Measurements from ENCODE around the gene CBARP. TPM values are rescaled to one million over a fixed set of nuclear protein-coding genes. Genes with fewer than 3 reads are reported as not detected.

CBARP gene
- polyA plus RNA-seq, 1 donor from 2014 or later = 18.2 TPM

DNA sequence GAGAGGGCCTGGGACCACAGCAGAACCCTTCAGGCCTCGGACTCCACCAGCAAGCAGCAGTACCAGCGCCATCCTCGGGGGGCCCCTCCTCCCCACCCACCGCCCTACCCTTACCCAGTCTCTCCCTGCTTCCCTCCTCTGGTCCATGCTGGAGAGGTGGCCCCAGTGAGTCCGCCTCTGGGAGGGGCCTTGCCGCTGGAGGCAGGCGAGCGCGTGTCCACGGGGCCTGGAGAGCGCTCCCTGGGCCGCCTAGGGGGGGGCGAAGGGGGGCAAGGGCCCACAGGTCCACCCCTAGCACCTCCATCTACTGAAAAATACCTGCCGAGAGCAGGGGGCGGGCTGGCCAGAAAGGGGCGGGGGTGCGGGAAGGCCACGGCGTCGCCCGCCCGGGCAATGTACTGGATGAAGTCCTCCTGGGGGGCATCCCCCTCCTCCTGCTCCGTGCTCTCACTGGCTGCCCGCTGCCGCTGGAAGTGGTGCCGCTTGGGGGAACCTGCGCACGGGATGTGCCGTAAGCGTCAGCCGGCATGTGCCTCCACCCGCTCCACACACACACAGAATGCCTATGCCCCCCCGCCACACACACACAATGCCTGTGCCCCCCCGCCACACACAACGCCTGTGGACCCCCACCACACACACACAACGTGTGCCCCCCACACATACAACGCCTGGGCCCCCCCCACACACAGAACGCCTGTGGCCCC, 6.9 kb downstream of the CBARP start:
- H3K79me2 ChIP-seq (replicated peaks; ENCODE audit: insufficient read depth, low read length) = peaks cover 7% of the 10 kb centered on the region
- H3K36me3 ChIP-seq (ENCODE audit: insufficient read depth, low read length) = no peaks in the 10 kb centered on the region
- H4K20me1 ChIP-seq (ENCODE audit: insufficient read depth) = no peaks in the 10 kb centered on the region
- H3F3A ChIP-seq (ENCODE audit: insufficient read depth, low read length, poor library complexity, severe bottlenecking) = no peaks in the 10 kb centered on the region
- no peak for TF ChIP-seq TAF1 (IDR thresholded peaks at IDR 0.05; ENCODE audit: low read depth)
- TF ChIP-seq RAD21 (conservative IDR thresholded peaks at IDR 0.05) = no peak
- TF ChIP-seq REST (IDR thresholded peaks at IDR 0.05; ENCODE audit: borderline replicate concordance) = no peak
- TF ChIP-seq MXI1 (conservative IDR thresholded peaks at IDR 0.05; ENCODE audit: poor library complexity, severe bottlenecking) = no peak
- TF ChIP-seq, protein P1, sequence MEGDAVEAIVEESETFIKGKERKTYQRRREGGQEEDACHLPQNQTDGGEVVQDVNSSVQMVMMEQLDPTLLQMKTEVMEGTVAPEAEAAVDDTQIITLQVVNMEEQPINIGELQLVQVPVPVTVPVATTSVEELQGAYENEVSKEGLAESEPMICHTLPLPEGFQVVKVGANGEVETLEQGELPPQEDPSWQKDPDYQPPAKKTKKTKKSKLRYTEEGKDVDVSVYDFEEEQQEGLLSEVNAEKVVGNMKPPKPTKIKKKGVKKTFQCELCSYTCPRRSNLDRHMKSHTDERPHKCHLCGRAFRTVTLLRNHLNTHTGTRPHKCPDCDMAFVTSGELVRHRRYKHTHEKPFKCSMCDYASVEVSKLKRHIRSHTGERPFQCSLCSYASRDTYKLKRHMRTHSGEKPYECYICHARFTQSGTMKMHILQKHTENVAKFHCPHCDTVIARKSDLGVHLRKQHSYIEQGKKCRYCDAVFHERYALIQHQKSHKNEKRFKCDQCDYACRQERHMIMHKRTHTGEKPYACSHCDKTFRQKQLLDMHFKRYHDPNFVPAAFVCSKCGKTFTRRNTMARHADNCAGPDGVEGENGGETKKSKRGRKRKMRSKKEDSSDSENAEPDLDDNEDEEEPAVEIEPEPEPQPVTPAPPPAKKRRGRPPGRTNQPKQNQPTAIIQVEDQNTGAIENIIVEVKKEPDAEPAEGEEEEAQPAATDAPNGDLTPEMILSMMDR (IDR thresholded peaks at IDR 0.05; ENCODE audit: poor library complexity, severe bottlenecking) = no peak
- no peak for TF ChIP-seq SMC3 (conservative IDR thresholded peaks at IDR 0.05; ENCODE audit: poor library complexity)
- TF ChIP-seq EP300 (conservative IDR thresholded peaks at IDR 0.05; ENCODE audit: poor library complexity, severe bottlenecking) = no peak
- no peak for TF ChIP-seq POLR2AphosphoS5 (IDR thresholded peaks at IDR 0.05)
- TF ChIP-seq EZH2 (IDR thresholded peaks at IDR 0.05; ENCODE audit: borderline replicate concordance, insufficient read depth, low read length, poor library complexity, severe bottlenecking) = no peak
- no peak overlapping the region for H3K9ac ChIP-seq (ENCODE audit: low read length)
- H3K27ac ChIP-seq (ENCODE audit: low read length) = no peak overlapping the region
- no peak overlapping the region for H2AFZ ChIP-seq (ENCODE audit: low read depth, low read length)
- no peaks in the 10 kb centered on the region for H3K9me2 ChIP-seq (ENCODE audit: insufficient read depth, low read length)
- no peaks in the 10 kb centered on the region for H3K27me3 ChIP-seq (ENCODE audit: insufficient read depth, low read depth, low read length)
- H3K9me3 ChIP-seq (ENCODE audit: low read length) = no peaks in the 10 kb centered on the region
- H3K4me2 ChIP-seq (ENCODE audit: low read length) = no peak overlapping the region
- H3K4me3 ChIP-seq (ENCODE audit: low read length) = no peak overlapping the region

DNA sequence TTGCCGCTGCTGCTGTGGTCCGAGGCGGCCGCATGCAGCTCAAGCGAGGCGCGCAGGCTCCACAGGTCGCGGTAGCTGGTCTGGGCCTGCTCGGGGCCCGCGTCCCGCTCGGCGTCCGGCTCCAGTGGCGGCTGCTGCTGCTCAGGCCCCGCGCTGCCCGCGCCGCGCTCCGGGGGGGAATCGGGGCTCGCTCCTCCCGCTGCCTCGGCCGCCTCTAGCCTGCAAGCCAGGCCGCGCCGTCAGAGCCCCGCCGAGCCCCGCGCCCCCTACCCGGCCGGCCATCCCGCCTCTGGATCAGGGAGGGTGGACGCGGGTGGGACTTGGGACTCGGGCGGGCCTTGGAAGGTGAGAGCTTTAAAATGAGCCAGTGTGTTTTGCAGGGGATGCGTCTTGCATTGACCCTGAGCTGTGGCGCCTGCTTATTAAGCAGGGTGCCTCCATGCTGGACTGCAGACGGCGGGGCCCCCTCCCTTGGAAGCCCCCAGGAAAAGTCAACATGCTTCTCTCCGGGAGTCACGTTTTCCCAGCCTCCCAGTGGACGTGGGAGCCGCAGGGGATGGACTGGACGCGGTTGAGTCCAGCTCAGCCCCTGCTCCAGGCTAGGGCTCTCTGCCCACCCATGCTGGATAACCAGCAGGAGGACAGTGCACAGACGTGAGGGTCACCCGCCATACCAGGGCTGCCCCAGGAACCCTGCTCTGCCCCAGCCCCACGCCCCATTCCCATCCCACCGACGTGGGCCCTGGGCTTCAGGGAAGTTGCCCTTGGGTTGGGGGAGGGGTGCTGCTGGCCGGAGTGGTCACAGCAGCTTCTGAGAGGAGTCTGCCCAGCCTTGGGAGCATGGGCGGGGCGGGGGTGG, 7.7 kb downstream of the CBARP start:
- H3K9me3 ChIP-seq (ENCODE audit: low read length) = no peaks in the 10 kb centered on the region
- no peak overlapping the region for H3K9ac ChIP-seq (ENCODE audit: low read length)
- H3K27me3 ChIP-seq (ENCODE audit: insufficient read depth, low read depth, low read length) = no peaks in the 10 kb centered on the region
- no peaks in the 10 kb centered on the region for H4K20me1 ChIP-seq (ENCODE audit: insufficient read depth)
- no peak overlapping the region for H3K4me3 ChIP-seq (ENCODE audit: low read length)
- no peak overlapping the region for H2AFZ ChIP-seq (ENCODE audit: low read depth, low read length)
- no peak overlapping the region for H3K27ac ChIP-seq (ENCODE audit: low read length)
- H3K9me2 ChIP-seq (ENCODE audit: insufficient read depth, low read length) = no peaks in the 10 kb centered on the region
- TF ChIP-seq MXI1 (conservative IDR thresholded peaks at IDR 0.05; ENCODE audit: poor library complexity, severe bottlenecking) (no peak), RAD21 (conservative IDR thresholded peaks at IDR 0.05) (no peak), EZH2 (IDR thresholded peaks at IDR 0.05; ENCODE audit: borderline replicate concordance, insufficient read depth, low read length, poor library complexity, severe bottlenecking) (no peak), POLR2AphosphoS5 (IDR thresholded peaks at IDR 0.05) (no peak), REST (IDR thresholded peaks at IDR 0.05; ENCODE audit: borderline replicate concordance) (no peak), SMC3 (conservative IDR thresholded peaks at IDR 0.05; ENCODE audit: poor library complexity) (no peak), EP300 (conservative IDR thresholded peaks at IDR 0.05; ENCODE audit: poor library complexity, severe bottlenecking) (no peak), TAF1 (IDR thresholded peaks at IDR 0.05; ENCODE audit: low read depth) (no peak)
- TF ChIP-seq, protein P1 (IDR thresholded peaks at IDR 0.05; ENCODE audit: poor library complexity, severe bottlenecking) = no peak
- H3F3A ChIP-seq (ENCODE audit: insufficient read depth, low read length, poor library complexity, severe bottlenecking) = no peaks in the 10 kb centered on the region
- H3K36me3 ChIP-seq (ENCODE audit: insufficient read depth, low read length) = no peaks in the 10 kb centered on the region
- no peaks in the 10 kb centered on the region for H3K79me2 ChIP-seq (replicated peaks; ENCODE audit: insufficient read depth, low read length)
- no peak overlapping the region for H3K4me2 ChIP-seq (ENCODE audit: low read length)
